Measurements from ENCODE around the gene CPNE5.

The CPNE5 gene

DNA sequence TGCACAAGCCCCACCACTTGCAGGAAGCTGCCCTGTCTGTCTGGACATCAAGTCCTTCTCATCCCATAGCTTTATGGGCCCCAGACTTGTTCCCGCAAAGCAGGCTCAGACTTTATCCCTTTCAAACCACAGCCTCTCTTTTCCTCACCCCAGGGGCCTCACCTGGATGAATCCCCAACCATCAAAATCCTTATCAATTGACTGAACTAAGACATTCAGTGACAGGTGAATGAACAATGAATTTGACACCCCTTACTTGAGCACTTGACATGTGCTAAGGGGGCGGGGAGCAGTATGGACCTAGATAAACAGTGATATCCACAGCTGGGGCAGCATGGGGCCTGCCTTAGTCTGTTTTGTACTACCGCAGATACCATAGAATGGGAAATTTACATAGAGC is 136.6 kb downstream of the CPNE5 start:
- no peak for DNase-seq (ENCODE audit: low read depth in 2 of 2)

GRCh38 chr6:36701401-36701991 is 137.7 kb downstream of the CPNE5 start:
- no peak for DNase-seq (ENCODE audit: low read depth in 2 of 2)

DNA sequence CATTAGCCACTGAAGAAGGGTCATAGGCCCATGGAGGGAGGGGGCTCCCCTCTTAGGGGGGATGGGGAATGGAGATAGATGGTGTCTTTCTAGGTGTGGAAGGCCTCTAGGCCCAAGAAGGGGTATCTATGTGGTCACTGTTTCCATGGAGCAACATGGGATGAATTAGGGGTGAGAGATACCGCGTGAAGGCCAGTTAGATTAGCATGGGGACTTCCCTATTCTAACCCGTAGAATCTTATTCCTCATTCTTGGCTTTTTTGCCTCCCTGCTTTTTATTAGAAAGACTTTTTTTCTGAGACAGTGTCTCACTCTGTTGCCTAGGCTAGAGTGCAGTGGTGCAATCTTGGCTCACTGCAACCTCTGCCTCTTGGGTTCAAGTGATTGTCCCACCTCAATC is 138.4 kb downstream of the CPNE5 start:
- no peak for DNase-seq (ENCODE audit: low read depth in 2 of 2)

GRCh38 chr6:36700071-36700812 is 139.0 kb downstream of the CPNE5 start:
- DNase-seq (ENCODE audit: low read depth in 2 of 2), result no peak

GRCh38 chr6:36699348-36699747 is 139.9 kb downstream of the CPNE5 start:
- DNase-seq (ENCODE audit: low read depth in 2 of 2), result no peak

- DNase-seq (ENCODE audit: low read depth in 2 of 2), result no peak
Observed at GRCh38 chr6:36698871-36699271, 140.4 kb downstream of the CPNE5 start.

GRCh38 chr6:36698196-36698595 is 141.0 kb downstream of the CPNE5 start:
- DNase-seq (ENCODE audit: low read depth in 2 of 2), result no peak

- no peak for DNase-seq (ENCODE audit: low read depth in 2 of 2)
Observed at GRCh38 chr6:36697481-36697903, 141.8 kb downstream of the CPNE5 start, which contains the start of gene RAB44. RAB44 (plus strand) TSS chr6:36697826; CDS start chr6:36704236, 6,410 bp downstream.

GRCh38 chr6:36695414-36695813 is 143.8 kb downstream of the CPNE5 start:
- no peak for DNase-seq (ENCODE audit: low read depth in 2 of 2)

DNA sequence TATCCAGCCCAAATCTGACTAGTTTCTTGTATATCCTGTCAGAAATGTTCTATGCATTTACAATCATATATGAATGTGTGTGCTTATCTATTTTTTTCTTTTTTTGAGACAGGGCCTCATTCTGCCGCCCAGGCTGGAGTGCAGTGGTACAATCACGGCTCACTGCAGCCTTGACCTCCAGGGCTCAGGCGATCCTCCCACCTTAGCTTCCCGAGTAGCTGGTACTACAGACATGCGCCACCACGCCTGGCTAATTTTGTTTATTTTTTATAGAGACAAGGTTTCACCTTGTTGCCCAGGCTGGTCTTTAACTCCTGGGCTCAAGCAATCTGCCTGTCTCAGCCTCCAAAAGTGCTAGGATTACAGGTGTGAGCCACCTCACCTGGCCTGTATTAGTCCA is 144.6 kb downstream of the CPNE5 start:
- no peak for DNase-seq (ENCODE audit: low read depth in 2 of 2)

DNA sequence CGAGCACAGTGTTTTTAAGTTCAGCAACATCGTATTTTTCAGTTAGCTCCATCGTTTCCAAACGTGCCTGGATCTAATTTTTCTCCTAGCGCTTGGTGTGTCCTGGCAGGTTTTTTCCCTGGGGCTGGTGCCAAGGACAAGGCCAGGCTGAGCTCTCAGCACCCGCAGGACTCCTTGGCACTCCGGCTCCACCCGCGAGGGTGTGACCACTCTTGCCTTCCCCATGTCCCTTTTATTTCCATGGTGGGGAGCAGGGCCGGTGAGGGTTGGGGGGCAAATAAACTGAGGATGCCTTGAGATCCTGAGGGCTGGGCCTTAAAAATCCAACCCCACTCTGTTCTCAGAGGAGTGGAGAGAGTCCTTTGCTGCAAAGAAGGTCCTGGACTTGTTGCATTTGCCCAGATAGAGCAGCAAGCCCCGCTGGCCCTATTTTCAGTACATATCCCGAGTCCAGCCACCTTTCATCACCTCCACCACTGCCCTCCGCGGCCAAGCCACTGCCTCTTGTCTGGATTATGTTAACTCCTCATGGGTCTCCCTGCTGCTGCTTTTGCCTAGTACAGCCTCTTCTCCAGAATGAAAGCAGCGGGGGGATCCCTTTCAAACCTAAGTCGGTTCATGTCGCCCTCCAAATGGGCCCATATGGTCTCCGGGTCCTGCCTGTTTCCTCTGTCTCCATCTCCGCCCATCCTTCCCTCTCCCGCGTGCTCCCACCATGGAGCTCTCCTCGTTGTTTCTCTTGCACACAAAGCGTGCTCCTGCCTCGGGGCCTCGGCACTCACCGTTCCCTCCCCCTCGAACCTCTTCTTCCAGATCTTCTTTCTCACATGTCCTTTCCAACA is 146.2 kb downstream of the CPNE5 start:
- DNase-seq (ENCODE audit: low read depth in 2 of 2), result no peak

- DNase-seq (ENCODE audit: low read depth in 2 of 2), result no peak
Observed at GRCh38 chr6:36692220-36692619, 147.0 kb downstream of the CPNE5 start.

GRCh38 chr6:36691612-36692011 is 147.6 kb downstream of the CPNE5 start:
- no peak for DNase-seq (ENCODE audit: low read depth in 2 of 2)

DNA sequence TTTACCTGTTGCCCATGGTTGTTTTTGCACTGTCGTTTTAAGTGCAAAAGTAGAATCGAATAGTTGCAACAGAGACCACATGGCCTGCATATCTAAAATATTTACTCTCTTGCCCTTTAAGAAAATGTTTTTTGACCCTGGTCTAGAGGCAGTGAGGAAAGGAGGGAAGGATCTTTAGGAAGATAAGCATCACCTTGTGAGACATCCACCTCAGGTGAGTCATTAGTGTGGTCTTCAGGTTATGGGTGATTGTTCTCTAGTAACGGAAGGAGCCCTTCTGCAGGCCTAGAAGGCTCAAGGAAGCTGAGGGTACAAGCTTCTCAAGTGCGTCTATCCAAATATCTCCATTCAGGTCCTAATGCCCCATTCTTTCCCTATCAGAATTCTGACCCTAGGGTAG is 148.2 kb downstream of the CPNE5 start:
- DNase-seq (ENCODE audit: low read depth in 2 of 2), result no peak

Data from stimulated activated CD8-positive, alpha-beta memory T cell treated with anti-CD3 and anti-CD28 coated beads, Interleukin-2, amount 100 ng/mL, for 1 hour (primary cell).